ENCODE measurements around the gene VTI1B.
"Not testable (repeated sequence)": the region's sequence is repeated elsewhere in the genome, so short reads cannot be mapped to it uniquely, and the experiment has no call there.

Gene VTI1B

GRCh38 chr14:67630186-67630585 lies 44.2 kb downstream of the VTI1B start:
- DNase-seq (ENCODE audit: low read depth in 3 of 3) = no peak

GRCh38 chr14:67627519-67627918 lies 46.9 kb downstream of the VTI1B start:
- DNase-seq (ENCODE audit: low read depth in 3 of 3) = no peak

DNA sequence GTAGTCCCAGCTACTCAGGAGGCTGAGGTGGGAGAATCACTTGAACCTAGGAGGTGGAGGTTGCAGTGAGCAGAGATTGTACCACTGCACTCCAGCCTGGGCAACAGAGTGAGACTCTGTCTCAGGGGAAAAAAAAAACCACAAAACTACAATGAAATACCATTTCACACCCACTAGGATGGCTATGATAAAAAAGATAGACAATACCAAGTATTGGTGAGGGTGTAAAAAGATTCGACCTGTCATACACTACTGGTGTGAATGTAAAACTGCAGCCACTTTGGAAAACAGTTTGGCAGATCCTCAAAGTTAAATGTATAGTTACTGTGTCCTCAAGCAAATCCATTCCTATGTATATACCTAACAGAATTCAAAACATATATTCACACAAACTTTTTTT lies 48.3 kb downstream of the VTI1B start:
- DNase-seq (ENCODE audit: low read depth in 3 of 3) = not testable (repeated sequence)

- DNase-seq (ENCODE audit: low read depth in 3 of 3) = no peak
Measured at GRCh38 chr14:67623114-67623513, 51.3 kb downstream of the VTI1B start.

DNA sequence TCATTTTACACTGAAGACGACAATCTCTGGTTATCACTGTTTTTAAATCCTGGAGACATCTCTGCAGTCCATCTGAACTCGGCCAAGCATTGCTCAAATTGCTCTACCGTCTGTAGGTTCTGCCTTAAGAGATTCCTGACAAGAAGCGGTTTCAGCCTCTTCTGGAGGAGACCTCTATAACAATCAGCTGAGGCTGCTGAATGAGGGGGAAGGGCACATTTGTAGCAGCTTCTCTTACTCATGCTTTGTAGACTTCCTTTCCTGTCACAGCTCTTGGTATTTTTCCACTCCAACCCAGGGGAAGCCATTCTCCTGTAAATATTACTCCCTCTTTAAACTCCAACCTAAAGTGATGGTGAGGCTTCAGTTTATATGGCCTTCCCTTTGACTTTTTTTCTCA lies 51.8 kb downstream of the VTI1B start:
- no peak for DNase-seq (ENCODE audit: low read depth in 3 of 3)

DNA sequence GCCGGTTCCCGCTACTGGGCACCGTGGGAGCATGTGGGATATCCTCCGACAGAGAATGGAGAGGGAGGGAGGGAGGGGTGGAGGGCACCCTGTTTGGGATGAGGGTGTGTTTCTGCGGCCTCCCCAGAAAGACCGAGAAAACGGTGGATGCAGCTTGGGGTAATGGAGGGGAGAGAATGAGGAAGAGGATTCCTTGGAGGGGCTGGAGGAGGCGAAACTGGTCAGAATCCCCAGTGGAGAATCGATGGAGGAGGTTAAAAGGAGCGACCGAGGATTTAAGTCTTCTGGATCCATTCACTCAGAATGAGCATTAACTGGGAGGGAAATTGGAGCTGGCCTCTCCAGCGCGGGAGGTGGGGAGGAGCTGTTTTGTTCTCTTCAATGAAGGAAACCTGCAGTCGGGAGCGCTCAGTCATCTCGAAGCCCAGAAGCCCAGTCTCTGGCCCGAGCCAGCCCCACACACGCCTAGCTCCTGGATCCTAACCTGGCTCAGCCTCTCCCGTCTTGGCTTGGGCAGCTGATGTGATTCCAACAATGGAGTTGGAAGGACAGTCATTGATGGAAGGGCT lies 54.1 kb downstream of the VTI1B start:
- no peak for DNase-seq (ENCODE audit: low read depth in 3 of 3)

GRCh38 chr14:67619446-67620216 lies 54.8 kb downstream of the VTI1B start, which contains the start of gene ARG2:
ARG2 (plus strand) TSS chr14:67619920; CDS start chr14:67619978, 58 bp downstream.
- peak; percentile 93 to 97 (median 95) for DNase-seq (ENCODE audit: low read depth in 3 of 3)

GRCh38 chr14:67618617-67619063 lies 55.8 kb downstream of the VTI1B start:
- DNase-seq (ENCODE audit: low read depth in 3 of 3) = no peak

- no peak for DNase-seq (ENCODE audit: low read depth in 3 of 3)
Measured at GRCh38 chr14:67610491-67610890, 63.9 kb downstream of the VTI1B start.

GRCh38 chr14:67609642-67610310 lies 64.7 kb downstream of the VTI1B start:
- no peak for DNase-seq (ENCODE audit: low read depth in 3 of 3)

DNA sequence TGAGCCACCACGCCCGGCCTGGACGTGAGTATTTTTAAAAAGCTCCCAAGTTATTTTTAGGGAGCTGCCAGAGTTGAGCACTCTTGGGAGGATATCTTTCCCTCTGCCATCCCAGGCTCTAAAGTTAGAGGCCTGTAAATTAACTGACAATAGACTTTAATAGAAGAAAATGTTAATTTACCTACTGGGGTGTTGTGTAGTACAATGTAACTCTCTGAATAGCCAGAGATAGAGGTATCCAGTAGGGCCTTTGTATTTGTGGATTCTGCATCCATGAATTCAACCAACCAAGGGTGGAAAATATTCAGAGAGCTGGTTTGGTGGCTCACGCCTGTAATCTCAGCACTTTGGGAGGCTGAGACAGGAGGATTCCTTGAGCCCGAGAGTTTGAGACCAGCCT lies 66.8 kb downstream of the VTI1B start:
- no peak for DNase-seq (ENCODE audit: low read depth in 3 of 3)

- no peak for DNase-seq (ENCODE audit: low read depth in 3 of 3)
Measured at GRCh38 chr14:67602995-67603545, 71.4 kb downstream of the VTI1B start.

GRCh38 chr14:67602076-67602475 lies 72.4 kb downstream of the VTI1B start:
- no peak for DNase-seq (ENCODE audit: low read depth in 3 of 3)

DNA sequence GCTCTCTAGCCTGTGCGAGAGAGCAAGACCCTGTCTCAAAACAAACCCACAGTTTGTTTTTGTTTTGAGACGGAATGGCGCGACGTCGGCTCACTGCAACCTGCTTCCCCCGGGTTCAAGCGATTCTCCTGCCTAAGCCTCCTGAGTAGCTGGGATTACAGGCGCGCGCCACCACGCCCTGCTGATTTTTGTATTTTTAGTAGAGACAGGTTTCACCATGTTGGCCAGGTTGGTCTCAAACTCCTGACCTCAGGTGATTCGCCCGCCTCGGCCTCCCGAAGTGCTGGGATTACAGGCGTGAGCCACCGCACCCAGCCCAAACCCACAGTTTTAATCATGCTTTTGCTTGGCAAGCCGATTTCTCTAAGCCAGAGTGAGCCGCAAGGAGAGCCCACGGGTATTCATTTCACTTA lies 73.9 kb downstream of the VTI1B start:
- not testable (repeated sequence) for DNase-seq (ENCODE audit: low read depth in 3 of 3)

DNA sequence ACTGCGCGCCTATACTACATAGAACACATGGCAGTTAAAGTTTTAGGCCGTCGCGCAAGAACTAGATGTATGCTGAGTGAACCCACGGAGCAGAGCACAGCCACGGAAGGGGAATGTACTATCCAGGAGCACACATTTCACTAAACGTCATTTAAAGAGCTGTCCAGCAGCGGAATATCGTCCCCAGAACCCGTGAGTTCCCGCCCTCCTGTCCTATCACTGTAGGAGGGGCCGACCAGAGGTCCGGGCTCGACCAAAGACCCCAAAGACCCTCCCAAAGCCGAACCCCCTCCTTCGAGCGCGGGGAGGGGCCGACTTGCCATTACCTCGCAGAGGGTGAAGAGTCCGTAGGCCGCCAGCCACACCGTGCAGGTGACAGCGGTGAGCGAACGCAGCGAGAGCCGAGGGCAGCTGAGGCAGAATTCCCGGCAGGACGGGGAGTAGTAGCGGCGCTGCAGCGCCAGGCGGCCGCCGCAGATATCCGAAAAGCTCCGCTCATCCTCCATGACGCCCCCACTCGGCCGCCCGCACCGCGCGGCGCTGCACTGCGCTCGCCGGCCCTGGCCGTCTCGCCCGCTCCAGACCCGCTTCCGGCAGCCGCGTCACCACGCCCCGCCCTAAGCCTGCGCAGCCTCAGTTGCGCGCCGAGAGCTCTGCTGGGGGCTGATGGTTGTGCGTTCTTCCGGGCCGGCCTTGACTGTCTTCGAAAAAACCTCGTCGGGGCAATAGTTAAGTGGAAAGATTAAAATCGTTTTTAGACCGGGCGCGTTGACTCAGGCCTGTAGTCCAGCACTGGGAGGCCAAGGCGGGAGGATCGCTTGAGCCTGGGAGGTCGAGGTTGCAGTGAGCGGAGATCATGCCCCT lies 74.5 kb downstream of the VTI1B start, which contains the start of gene PIGH:
TSS of gene PIGH (minus strand) at position 571 of the 864 bp plus-strand sequence. CDS start at position 506, 65 bp downstream.
- peak; percentile 81 to 91 (median 85) for DNase-seq (ENCODE audit: low read depth in 3 of 3)

Data from stimulated activated CD4-positive, alpha-beta T cell treated with anti-CD3 and anti-CD28 coated beads, TNF-alpha, amount 100 ng/mL, for 4 hours (primary cell).